GM21529 (cell line): ENCODE data around the gene FITM1.

ENCODE experiments used
- ATAC-seq: cut with Tn5 transposase; IDR thresholded peaks from one replicate; pipeline ENCODE4 v1.9.1; 2021; ENCODE audit not compliant: unreplicated experiment

FITM1 gene

GRCh38 chr14:24130380-24130716 lies at the start of gene FITM1:
FITM1 (plus strand) TSS chr14:24130659; CDS start chr14:24131564, 905 bp downstream.
- ATAC-seq: no peak

GRCh38 chr14:24080888-24081738 lies 49.3 kb upstream of the FITM1 start:
- peak; percentile 94 for ATAC-seq

DNA sequence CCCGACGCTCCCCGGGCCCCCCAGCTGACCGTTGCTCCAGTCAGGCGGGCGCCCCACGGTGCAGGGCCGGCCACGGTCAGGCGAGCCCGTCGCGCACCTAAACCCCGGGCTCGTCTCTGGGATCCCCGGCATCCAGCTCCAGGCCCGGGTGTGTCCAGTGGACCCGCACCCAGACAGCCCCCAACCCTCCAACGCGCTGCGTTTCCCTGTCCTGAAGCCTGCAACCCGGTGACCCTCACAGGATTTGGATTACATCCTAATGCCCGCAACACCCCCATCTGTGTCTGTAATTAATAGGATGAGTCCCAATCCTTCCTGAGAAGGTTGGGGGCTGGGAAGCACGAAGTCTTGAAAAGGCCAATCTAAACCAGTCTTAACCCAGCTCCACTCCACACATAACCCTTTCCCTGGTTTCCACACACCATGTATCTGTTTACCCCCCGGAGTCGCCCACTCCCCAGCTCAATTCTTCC lies 48.7 kb upstream of the FITM1 start:
- no peak for ATAC-seq

GRCh38 chr14:24082411-24083080 lies 47.9 kb upstream of the FITM1 start:
- no peak for ATAC-seq

DNA sequence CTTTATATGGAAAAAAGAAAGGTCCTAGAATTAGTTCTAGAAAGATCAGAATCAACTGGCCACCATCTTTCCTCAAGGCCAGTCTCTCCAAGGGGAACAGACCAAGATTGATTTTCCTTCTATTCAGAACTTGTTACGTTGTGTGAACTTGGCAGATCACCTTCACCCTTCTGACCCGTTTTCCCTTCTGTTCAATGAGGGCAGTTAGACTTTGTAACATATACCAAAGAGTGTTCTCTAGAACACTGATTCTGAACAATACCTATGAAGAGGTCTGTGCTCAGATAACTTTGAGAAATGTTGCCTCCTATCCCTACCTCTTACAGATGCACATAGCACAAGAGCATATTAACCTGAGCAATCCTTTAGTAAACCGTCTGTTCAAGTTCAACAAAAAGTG lies 47.0 kb upstream of the FITM1 start:
- no peak for ATAC-seq

DNA sequence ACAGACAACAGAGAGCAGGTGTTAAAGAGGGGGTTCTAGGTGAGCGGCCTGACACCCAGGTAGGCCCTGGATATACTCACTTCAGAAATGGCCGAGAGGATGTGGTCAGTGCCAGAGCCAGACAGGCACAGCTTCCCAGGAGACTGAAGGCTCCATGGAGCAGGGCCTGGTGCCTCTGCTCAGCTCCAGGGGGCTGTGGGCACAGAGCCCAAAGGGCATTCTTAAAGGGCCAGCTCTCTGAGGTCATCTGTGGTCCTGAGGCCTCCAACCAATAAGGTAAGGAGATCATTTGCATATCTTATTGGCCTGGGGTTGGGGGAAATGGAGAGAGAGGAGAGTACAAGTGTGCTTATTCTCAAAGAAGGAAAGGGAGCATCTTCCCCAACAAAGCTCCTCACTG lies 46.0 kb upstream of the FITM1 start:
- ATAC-seq: no peak

- no peak for ATAC-seq
Observed at GRCh38 chr14:24085215-24085614, 45.2 kb upstream of the FITM1 start.

- ATAC-seq: no peak
Observed at GRCh38 chr14:24086193-24086955, 44.1 kb upstream of the FITM1 start.

GRCh38 chr14:24087004-24087403 lies 43.5 kb upstream of the FITM1 start:
- no peak for ATAC-seq

- no peak for ATAC-seq
Observed at GRCh38 chr14:24088095-24088494, 42.4 kb upstream of the FITM1 start.

GRCh38 chr14:24089890-24090289 lies 40.6 kb upstream of the FITM1 start:
- no peak for ATAC-seq

DNA sequence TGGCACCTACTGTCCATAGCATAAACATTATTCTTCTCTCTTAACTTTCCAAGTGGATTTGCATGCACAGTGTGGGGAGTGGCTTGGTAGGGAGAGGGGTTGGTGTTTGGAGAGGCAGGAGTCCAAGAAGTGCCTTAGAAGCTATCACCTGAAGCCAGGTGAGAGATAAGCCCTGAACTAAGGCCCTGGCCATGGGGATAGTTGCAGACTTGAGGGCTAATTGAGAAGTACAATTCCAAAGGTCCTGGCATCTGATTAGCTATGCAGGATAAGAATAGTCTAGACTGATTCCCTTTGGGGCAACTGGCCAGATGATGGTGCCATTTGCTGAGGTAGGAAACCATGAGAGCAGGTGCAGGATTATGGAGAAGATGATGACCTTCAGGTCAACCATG lies 38.4 kb upstream of the FITM1 start:
- no peak for ATAC-seq

GRCh38 chr14:24092505-24093206 lies 37.8 kb upstream of the FITM1 start:
- ATAC-seq: no peak

- ATAC-seq: no peak
Observed at GRCh38 chr14:24093207-24093900, 37.1 kb upstream of the FITM1 start.

DNA sequence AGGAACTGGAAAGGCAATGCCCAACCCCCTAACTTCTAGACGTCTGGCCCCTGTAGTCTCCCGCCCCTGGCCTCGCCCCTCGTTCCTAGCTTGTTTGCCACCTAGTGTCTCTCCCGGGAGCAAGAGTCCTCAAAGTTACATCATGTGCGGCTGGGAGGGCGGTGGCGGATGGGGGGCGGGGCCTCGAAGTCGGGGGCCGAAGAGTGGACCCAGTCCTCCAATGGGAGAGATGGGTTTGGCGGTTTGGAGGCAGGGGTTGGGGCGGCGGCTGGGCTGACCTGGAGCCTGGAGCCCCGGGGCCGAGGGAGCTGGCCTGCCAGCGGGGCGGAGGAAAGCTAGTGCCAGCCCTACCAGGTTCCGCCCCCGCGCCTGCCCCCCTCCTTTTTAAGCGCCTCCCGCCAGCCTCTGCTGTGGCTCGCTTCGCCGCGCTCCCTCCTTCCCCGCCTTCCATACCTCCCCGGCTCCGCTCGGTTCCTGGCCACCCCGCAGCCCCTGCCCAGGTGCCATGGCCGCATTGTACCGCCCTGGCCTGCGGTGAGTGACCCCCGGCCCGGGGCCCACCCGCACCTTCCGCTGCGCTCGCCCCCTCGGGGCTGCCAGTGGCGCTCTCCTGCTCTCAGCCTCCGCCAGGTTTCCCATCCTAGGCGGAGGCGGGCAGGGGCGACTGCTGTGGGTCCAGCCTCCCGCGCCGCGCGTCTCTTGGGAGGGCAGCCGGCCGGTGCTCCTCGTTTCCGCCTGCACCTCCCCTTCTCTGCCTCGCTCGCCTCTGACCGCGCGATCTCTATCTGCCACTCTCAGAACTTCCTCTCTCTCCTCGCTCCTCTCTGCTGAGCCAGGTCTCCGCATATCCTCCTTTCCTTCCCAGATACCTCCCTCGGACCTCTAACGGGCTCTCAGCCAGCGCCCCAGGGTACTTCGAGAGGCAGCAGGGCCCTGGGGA lies 36.3 kb upstream of the FITM1 start, which contains the start of gene PCK2:
PCK2 (plus strand) TSS at position 411 of the 940 bp plus-strand sequence; CDS start at position 506, 95 bp downstream.
- ATAC-seq: peak; percentile 64

- no peak for ATAC-seq
Observed at GRCh38 chr14:24094841-24095270, 35.6 kb upstream of the FITM1 start.

DNA sequence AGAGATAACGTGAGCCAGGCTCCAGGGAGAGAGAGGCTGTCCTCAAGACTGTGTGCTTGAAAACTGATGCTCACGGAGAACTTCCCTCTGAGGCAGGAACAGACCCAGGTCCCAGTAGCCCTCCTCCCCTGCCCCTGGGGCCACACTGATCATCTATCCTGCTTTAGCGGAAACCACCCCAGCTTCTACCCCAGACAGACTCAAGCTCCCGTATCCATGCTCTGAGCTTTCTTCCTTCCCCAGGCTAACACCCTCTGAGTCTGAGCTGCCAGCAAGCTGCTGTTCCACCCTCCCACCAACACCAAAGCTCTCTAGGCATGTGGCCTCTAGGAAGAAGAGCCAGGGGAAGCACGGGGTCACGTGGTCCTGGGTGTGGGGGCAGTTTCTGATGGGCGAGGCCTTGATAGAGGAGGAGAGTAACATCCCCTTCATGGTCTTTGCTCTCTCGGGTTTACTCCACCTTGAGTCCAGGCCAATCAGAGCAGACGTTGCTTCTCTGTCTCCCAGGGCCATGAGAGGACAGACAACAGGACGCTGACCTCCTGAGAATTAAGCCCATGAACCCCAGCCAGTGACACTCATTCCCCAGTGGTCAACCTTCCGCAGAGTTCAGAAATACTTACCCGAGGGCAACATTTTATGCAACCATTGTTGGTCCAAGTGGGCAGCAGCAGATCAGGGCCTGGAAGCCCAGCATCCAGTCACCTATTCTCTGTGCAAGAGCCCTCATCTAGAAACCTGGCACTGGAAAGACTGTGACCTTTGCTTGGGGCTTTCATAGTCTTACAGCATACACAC lies 35.0 kb upstream of the FITM1 start:
- ATAC-seq: peak; percentile 69

DNA sequence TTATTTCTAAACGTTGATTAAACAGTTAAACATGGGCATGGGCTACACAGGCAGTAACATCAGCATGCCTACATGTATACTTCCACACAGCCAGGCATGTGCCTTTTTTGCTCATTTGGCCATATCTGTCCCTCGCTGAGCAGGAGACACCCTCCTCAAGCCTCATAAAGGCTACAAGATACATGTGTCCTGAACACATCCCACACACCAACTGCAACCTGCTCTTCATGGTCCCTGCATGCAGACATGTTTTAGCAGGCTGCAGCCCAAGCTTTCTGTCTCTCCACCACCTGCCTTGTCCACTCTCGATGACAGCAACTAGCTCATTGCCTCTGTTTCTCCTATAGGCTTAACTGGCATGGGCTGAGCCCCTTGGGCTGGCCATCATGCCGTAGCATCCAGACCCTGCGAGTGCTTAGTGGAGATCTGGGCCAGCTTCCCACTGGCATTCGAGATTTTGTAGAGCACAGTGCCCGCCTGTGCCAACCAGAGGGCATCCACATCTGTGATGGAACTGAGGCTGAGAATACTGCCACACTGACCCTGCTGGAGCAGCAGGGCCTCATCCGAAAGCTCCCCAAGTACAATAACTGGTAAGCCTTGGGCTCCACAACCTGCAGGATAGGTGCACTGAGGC lies 33.8 kb upstream of the FITM1 start:
- ATAC-seq: no peak
